GM19238 (cell line): ENCODE results near the gene CHD3.
"Not testable (repeated sequence)": the region's sequence is repeated elsewhere in the genome, so short reads cannot be mapped to it uniquely, and the experiment has no call there.

Source experiments
- DNase-seq: peaks from one replicate; pipeline ENCODE4 v3.0.0; 2011; ENCODE audit warnings: low spot score; ENCODE audit not compliant: insufficient read length

CHD3 gene

GRCh38 chr17:7931709-7932482 is 43.3 kb downstream of the CHD3 start, which contains the start of the genes CNTROB and TRAPPC1:
CNTROB (plus strand) TSS chr17:7932206; CDS start chr17:7933080, 874 bp downstream.
TRAPPC1 (minus strand) TSS chr17:7931946; CDS start chr17:7931829, 117 bp downstream.
- peak; percentile 100 for DNase-seq

DNA sequence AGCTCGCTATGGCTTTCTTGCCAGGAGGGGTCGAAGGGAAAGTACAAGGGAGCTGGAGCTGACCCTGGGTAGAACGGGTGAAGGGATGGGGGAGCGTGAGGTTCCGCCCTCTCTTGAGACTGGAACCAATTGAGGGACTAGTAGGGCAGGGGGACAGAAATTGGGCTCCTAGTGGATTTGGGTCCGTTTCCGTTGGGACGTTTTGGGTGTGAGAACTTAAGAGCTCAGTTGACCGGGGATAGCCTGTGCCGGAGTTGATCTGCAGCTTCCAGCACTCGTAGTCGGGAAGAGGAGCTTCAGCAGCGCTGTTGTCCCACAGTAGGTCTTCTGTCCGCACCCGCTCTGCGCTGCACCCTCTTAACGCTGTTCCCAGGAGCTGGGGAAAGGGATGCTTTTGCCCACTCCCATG is 43.9 kb downstream of the CHD3 start:
- peak; percentile 57 for DNase-seq

DNA sequence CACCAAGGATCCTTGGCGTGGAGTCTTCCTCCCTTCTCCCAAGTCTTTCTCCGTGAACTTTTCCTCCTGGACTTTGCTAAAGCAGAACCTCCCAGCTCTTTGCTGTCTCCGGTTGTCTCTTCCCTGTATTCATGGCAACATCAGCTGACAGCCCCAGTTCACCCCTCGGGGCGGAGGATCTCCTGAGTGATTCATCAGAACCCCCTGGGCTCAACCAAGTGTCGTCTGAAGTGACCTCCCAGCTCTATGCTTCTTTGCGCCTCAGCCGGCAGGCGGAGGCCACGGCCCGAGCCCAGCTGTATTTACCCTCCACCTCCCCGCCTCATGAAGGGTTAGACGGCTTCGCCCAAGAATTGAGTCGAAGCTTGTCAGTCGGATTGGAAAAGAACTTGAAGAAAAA is 44.4 kb downstream of the CHD3 start:
- peak; percentile 55 for DNase-seq

GRCh38 chr17:7935859-7936258 is 47.3 kb downstream of the CHD3 start:
- no peak for DNase-seq

- no peak for DNase-seq
These were observed 51.4 kb downstream of the CHD3 start for GRCh38 chr17:7940034-7940433.

DNA sequence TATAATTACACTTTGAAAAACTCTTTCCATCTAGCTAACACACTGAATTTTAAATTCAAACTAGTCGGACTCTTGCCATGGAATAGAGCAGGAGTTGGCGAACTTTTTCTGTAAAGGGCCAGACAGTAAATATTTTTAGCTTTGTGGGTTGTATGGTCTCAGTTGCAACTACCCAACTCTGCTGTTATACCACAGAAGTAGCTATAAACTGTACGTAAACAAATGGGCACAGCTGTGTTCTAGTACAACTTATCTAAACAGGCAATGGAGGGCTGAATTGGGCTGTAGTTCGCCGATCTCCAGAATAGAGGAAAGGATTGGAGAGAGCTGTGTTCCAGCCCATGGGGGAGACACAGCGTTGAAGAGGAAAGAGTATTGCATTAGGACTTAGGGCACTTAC is 52.2 kb downstream of the CHD3 start:
- no peak for DNase-seq

GRCh38 chr17:7943291-7943690 is 54.7 kb downstream of the CHD3 start:
- DNase-seq: no peak

DNA sequence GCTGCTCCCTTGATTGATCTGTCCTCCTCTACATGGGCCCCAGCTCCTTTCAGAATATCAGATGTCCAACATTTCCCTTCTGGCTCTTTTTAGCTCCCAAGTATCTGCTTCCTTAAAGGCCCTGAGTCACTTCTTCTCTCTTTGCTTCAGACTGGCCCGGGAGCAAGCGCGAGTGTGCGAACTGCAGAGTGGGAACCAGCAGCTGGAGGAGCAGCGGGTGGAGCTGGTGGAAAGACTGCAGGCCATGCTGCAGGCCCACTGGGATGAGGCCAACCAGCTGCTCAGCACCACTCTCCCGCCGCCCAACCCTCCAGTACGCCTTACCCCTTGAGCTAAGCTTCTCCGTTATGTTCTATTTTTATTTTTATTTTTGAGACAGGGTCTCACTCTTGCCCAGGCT is 55.7 kb downstream of the CHD3 start:
- DNase-seq: no peak

GRCh38 chr17:7945651-7946050 is 57.1 kb downstream of the CHD3 start:
- DNase-seq: no peak

- DNase-seq: no peak
These were observed 57.9 kb downstream of the CHD3 start for GRCh38 chr17:7946441-7946840.

DNA sequence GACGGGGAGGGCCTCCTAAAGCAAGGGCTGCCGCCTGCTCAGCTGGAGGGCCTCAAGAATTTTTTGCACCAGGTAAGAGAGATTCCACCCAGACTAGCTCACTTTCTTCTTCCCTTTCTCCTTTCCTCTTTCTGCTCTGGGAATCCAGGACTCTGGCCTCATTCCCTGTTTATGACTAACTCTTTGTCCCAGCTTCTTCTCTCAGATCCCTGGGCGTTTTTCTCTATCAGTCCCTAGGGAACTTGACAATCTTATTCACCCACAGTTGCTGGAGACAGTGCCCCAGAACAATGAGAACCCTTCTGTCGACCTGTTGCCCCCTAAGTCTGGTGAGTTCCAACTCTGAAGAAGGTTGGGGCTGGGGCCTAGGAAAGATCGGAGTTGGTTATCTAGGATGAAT is 59.1 kb downstream of the CHD3 start:
- DNase-seq: no peak

- DNase-seq: no peak
These were observed 62.0 kb downstream of the CHD3 start for GRCh38 chr17:7950578-7950977.

GRCh38 chr17:7951143-7951792 is 62.7 kb downstream of the CHD3 start:
- DNase-seq: peak; percentile 46

- DNase-seq: not testable (repeated sequence)
These were observed 64.7 kb downstream of the CHD3 start for GRCh38 chr17:7953266-7953665.

DNA sequence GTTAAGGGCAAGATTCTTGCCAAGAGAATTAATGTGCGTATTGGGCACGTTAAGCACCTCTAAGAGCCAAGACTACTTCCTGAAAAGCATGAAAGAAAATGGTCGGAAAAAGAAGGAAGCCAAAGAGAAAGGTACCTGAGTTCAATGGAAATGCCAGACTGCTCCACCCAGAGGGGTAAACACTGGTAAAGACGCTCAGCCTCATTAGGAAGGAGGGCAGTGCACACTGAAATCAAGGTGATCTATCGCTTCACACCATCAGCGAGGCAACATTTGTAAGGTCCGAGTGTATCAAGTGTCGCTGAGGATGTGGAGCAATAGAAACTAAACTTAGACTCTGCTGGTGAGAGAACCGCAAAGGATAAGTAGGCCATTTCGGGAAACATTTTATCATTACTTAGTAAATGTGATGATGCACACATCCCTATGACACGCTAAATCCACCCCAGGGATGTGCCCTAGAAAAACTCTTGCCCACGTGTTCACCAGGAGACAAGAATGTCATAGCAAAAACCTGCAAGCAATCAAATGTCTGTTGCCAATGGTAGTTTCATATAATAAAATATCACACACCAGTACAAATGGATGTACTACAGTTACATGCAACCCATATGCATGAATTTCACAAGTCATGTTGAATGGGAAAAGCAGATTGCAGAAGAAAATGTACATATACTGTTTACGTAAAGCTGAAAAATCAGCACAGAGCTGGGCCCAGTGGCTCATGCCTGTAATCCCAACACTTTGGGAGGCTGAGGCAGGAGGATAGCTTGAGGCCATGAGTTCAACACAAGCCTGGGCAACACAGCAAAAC is 67.0 kb downstream of the CHD3 start:
- no peak for DNase-seq

- DNase-seq: no peak
These were observed 67.8 kb downstream of the CHD3 start for GRCh38 chr17:7956228-7956965.

DNA sequence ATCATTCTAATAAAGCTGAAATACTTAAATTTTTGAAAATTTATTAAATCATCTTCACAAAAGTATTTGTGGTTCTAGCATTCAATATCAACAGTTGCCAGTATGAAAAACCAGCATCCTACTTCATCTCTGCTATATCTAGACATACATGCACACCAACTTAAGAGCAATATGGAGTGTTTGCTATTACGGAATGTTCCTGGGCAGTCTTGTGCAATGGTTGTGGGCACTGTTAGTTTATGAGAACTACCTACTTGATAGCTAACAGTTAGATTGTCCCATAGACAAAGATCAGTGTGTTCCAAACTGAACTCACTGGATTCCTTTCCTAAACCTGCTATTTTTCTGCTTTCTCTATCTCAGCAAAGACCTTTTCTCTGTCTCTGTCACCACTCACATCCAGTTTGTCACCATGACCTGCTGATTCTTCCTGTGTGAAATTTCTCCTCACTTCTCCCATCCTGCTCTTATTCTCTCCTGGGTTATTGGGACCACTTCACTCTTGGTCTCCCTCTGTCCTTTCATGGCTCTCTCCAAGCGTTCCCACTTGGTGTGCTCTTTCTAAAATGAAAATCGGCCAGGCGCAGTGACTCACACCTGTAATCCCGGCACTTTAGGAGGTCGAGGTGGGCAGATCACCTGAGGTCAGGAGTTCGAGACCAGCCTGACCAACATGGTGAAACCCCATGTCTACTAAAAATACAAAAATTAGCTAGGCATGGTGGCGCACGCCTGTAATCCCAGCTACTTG is 71.1 kb downstream of the CHD3 start:
- DNase-seq: no peak

- no peak for DNase-seq
These were observed 72.8 kb downstream of the CHD3 start for GRCh38 chr17:7961421-7961820.
